Measurements from ENCODE around the gene SESN3.

DNA sequence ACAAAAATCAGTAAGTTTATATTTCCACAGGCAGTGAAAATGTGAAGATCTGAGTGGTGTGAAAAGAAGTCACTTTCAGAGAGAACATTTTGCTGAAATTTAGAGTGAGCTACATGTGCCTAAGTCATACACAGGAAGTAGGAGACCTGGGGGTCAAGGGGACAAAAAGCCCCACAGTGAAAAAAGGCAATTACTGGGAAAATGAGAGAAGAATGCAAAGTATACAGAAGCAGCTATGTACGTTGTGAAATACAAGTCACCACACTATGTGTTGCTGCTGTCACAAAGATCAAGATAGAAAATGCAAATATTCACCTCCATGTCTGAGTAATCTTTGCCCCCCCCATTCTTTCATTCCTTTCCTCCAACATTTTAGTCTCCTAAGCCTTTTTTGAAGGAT lies 21.6 kb upstream of the SESN3 start:
- TF ChIP-seq MEF2A (IDR thresholded peaks at IDR 0.05; ENCODE audit: borderline replicate concordance, low read depth) (no peak), SIN3A (IDR thresholded peaks at IDR 0.05; ENCODE audit: borderline replicate concordance, low read depth, low read length) (no peak), GATA2 (CRISPR knock-in tag; IDR thresholded peaks at IDR 0.05) (no peak), CTCF (IDR thresholded peaks at IDR 0.05) (no peak), FOXJ3 (CRISPR knock-in tag; IDR thresholded peaks at IDR 0.05) (no peak), MXI1 (IDR thresholded peaks at IDR 0.05; ENCODE audit: low read depth, low read length) (no peak), RAD21 (IDR thresholded peaks at IDR 0.05; ENCODE audit: low read length) (no peak), TAF1 (IDR thresholded peaks at IDR 0.05; ENCODE audit: borderline replicate concordance, low read depth, low read length) (no peak), EP300 (IDR thresholded peaks at IDR 0.05; ENCODE audit: borderline replicate concordance in 1 of 2, low read depth in 1 of 2, low read length in 1 of 2) (no peak), POLR2AphosphoS5 (IDR thresholded peaks at IDR 0.05; ENCODE audit: low read depth, low read length) (no peak), EZH2phosphoT487 (IDR thresholded peaks at IDR 0.05; ENCODE audit: borderline replicate concordance, low read depth) (no peak), TCF12 (IDR thresholded peaks at IDR 0.05) (no peak)
- TF ChIP-seq, protein P1, sequence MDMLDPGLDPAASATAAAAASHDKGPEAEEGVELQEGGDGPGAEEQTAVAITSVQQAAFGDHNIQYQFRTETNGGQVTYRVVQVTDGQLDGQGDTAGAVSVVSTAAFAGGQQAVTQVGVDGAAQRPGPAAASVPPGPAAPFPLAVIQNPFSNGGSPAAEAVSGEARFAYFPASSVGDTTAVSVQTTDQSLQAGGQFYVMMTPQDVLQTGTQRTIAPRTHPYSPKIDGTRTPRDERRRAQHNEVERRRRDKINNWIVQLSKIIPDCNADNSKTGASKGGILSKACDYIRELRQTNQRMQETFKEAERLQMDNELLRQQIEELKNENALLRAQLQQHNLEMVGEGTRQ (IDR thresholded peaks at IDR 0.05; ENCODE audit: borderline replicate concordance, low read depth, low read length), result no peak

All from SK-N-SH (cell line).